HepG2 (cell line): ENCODE results near the gene HLA-F. TPM values are rescaled to one million over a fixed set of nuclear protein-coding genes. Genes with fewer than 3 reads are reported as not detected.

ENCODE experiments used
- BORCS8-MEF2B ChIP-seq: sonication (generic); formaldehyde crosslinking; IDR thresholded peaks from 2 replicates; pipeline ENCODE4 v1.8.0; 2022; ENCODE audit warnings: mild to moderate bottlenecking, missing genetic modification reagents
- CEBPG ChIP-seq: IDR thresholded peaks from 2 replicates; pipeline ENCODE4 v1.6.1; 2016
- CSRNP1 ChIP-seq: sonication (generic); formaldehyde crosslinking; IDR thresholded peaks from 2 replicates; pipeline ENCODE4 v1.8.1; 2023; ENCODE audit warnings: mild to moderate bottlenecking, missing genetic modification reagents
- HNF4G ChIP-seq, 2 experiments: sonication (generic) in 1 of 2; formaldehyde crosslinking in 1 of 2; IDR thresholded peaks; 2 replicates each; pipeline versions ENCODE4 v1.4.0 to v1.6.1; 2011 to 2020; ENCODE audit warnings: borderline replicate concordance in 2 of 2, low read depth in 2 of 2, mild to moderate bottlenecking in 2 of 2, low read length in 1 of 2, missing genetic modification reagents in 1 of 2, moderate library complexity in 1 of 2
- JUN ChIP-seq: sonication (generic); formaldehyde crosslinking; IDR thresholded peaks from 2 replicates; pipeline ENCODE4 v1.4.0; 2020; ENCODE audit warnings: mild to moderate bottlenecking, missing genetic modification reagents
- KMT2B ChIP-seq: IDR thresholded peaks from 2 replicates; pipeline ENCODE4 v1.6.1; 2016; ENCODE audit warnings: missing genetic modification reagents, missing compliant biosample characterization
- PHF21A ChIP-seq: sonication (generic); formaldehyde crosslinking; IDR thresholded peaks from 2 replicates; pipeline ENCODE4 v1.5.0; 2020; ENCODE audit warnings: mild to moderate bottlenecking, missing genetic modification reagents
- POLR2AphosphoS2 ChIP-seq: IDR thresholded peaks from 2 replicates; pipeline ENCODE4 v1.6.1; 2011; ENCODE audit warnings: low read depth, low read length, improper control_type of control experiment
- RBFOX2 ChIP-seq: fragments of 200-400 bp; formaldehyde crosslinking; IDR thresholded peaks from 2 replicates; pipeline ENCODE4 v1.6.1; 2017; ENCODE audit warnings: low read depth, mild to moderate bottlenecking, low read length
- RBM39 ChIP-seq: fragments of 200-400 bp; formaldehyde crosslinking; IDR thresholded peaks from one replicate; pipeline ENCODE4 v1.6.1; 2018; ENCODE audit warnings: antibody characterized with exemption, mild to moderate bottlenecking, low read depth, low read length; ENCODE audit not compliant: poor library complexity, severe bottlenecking
- SAFB2 ChIP-seq: sonication (generic); formaldehyde crosslinking; IDR thresholded peaks from 2 replicates; pipeline ENCODE4 v1.5.1; 2020; ENCODE audit warnings: missing genetic modification reagents, low read depth, mild to moderate bottlenecking, borderline replicate concordance
- SP1 ChIP-seq, 2 experiments: fragments of 450-650 bp in 1 of 2; sonication (generic) in 1 of 2; formaldehyde crosslinking in 1 of 2; IDR thresholded peaks; 2 replicates each; pipeline versions ENCODE4 v1.4.0 to v1.6.1; 2016 to 2020; ENCODE audit warnings: missing genetic modification reagents in 1 of 2
- TMF1 ChIP-seq: sonication (generic); formaldehyde crosslinking; IDR thresholded peaks from 2 replicates; pipeline ENCODE4 v1.8.1; 2022; ENCODE audit warnings: low read depth, missing genetic modification reagents
- ZBTB3 ChIP-seq: sonication (generic); formaldehyde crosslinking; IDR thresholded peaks from 2 replicates; pipeline ENCODE4 v1.4.0; 2020; ENCODE audit warnings: low read depth, mild to moderate bottlenecking, moderate library complexity, missing genetic modification reagents, borderline replicate concordance
- ZBTB34 ChIP-seq: sonication (generic); formaldehyde crosslinking; IDR thresholded peaks from 2 replicates; pipeline ENCODE4 v1.8.0; 2022; ENCODE audit warnings: mild to moderate bottlenecking, missing genetic modification reagents
- ZBTB38 ChIP-seq: sonication (generic); formaldehyde crosslinking; IDR thresholded peaks from 2 replicates; pipeline ENCODE4 v1.5.1; 2020; ENCODE audit warnings: mild to moderate bottlenecking, missing genetic modification reagents
- ZNF121 ChIP-seq: sonication (generic); formaldehyde crosslinking; IDR thresholded peaks from 2 replicates; pipeline ENCODE4 v1.5.0; 2020; ENCODE audit warnings: mild to moderate bottlenecking, missing genetic modification reagents
- ZNF451 ChIP-seq: sonication (generic); formaldehyde crosslinking; IDR thresholded peaks from 2 replicates; pipeline ENCODE4 v1.5.0; 2020; ENCODE audit warnings: mild to moderate bottlenecking, missing genetic modification reagents
- ZNF577 ChIP-seq: sonication (generic); formaldehyde crosslinking; IDR thresholded peaks from 2 replicates; pipeline ENCODE4 v1.4.0; 2020; ENCODE audit warnings: mild to moderate bottlenecking, low read depth, missing genetic modification reagents, borderline replicate concordance
- ZNF616 ChIP-seq: sonication (generic); formaldehyde crosslinking; IDR thresholded peaks from 2 replicates; pipeline ENCODE4 v1.5.0; 2020; ENCODE audit warnings: low read depth, mild to moderate bottlenecking, missing genetic modification reagents
- ZNF703 ChIP-seq: sonication (generic); formaldehyde crosslinking; IDR thresholded peaks from 2 replicates; pipeline ENCODE4 v1.5.1; 2020; ENCODE audit warnings: missing genetic modification reagents, mild to moderate bottlenecking, moderate library complexity, borderline replicate concordance
- ZNF737 ChIP-seq: sonication (generic); formaldehyde crosslinking; IDR thresholded peaks from 2 replicates; pipeline ENCODE4 v1.5.0; 2020; ENCODE audit warnings: missing genetic modification reagents, mild to moderate bottlenecking, borderline replicate concordance
- ZSCAN9 ChIP-seq: IDR thresholded peaks from 2 replicates; pipeline ENCODE4 v1.6.1; 2016; ENCODE audit warnings: borderline replicate concordance
- polyA plus RNA-seq, 8 experiments: library from polyadenylated mRNA; depleted of rRNA in 3 of 8; stranded (reverse) in 7 of 8; unstranded in 1 of 8; fragments of >200 nt; fragmentation: Illumina TruSeq in 4 of 8; extraction: Trizol in 4 of 8; gene quantifications; 2 replicates each; pipeline versions ENCODE4 v1.2.1 to v1.2.3, GENCODE V29; 2011 to 2016; ENCODE audit warnings: low read depth in 4 of 8, missing spikeins in 1 of 8, mixed read lengths in 1 of 8; ENCODE audit not compliant: insufficient read depth in 1 of 8
- total RNA-seq, 5 experiments: library from RNA; depleted of rRNA; stranded (reverse); fragments of >200 nt; fragmentation: Illumina TruSeq; extraction: Trizol; gene quantifications; 2 replicates each; pipeline ENCODE4 v1.2.3, GENCODE V29; 2016; ENCODE audit warnings: low read depth in 1 of 5

HLA-F gene
- total and polyA plus RNA-seq, 2 of the 13 experiments (the other 11 are each of a cell fraction or from before 2014, with no cell fraction given), result 6.0 to 6.1 TPM

GRCh38 chr6:29748391-29749307 is 25.4 kb downstream of the HLA-F start (continued):
- TF ChIP-seq ZNF737, result 0 out of 2 replicates have a peak, but pooled peaks have one; percentile 73
- 0 out of 2 replicates have a peak, but pooled peaks have one; percentile 22 for TF ChIP-seq RBFOX2
- TF ChIP-seq RBM39, result peak; percentile 40
- TF ChIP-seq BORCS8-MEF2B (CRISPR knock-in tag), result peak; percentile 50; the same call in 1 of the 2 replicates
- TF ChIP-seq ZNF577, result 0 out of 2 replicates have a peak, but pooled peaks have one; percentile 40
- peak; percentile 56 for TF ChIP-seq PHF21A (CRISPR knock-in tag)
- no peak for TF ChIP-seq HNF4G (IDR thresholded peaks at IDR 0.05; ENCODE audit: borderline replicate concordance, low read depth, low read length)
- TF ChIP-seq HNF4G (CRISPR knock-in tag; IDR thresholded peaks at IDR 0.05; ENCODE audit: borderline replicate concordance, low read depth), result peak; percentile 35; the same call in 1 of the 2 replicates
- TF ChIP-seq CEBPG (CRISPR knock-in tag), result no peak
- TF ChIP-seq JUN, result peak; percentile 57; the same call in 1 of the 2 replicates
- peak; percentile 96 for TF ChIP-seq CSRNP1 (CRISPR knock-in tag)
- TF ChIP-seq ZNF703 (CRISPR knock-in tag), result no peak
- 0 out of 2 replicates have a peak, but pooled peaks have one; percentile 13 for TF ChIP-seq ZNF451 (CRISPR knock-in tag)
- TF ChIP-seq SAFB2 (CRISPR knock-in tag), result peak; percentile 74; the same call in 1 of the 2 replicates
- 0 out of 2 replicates have a peak, but pooled peaks have one; percentile 37 for TF ChIP-seq ZNF616 (CRISPR knock-in tag)
- peak; percentile 77; the same call in 1 of the 2 replicates for TF ChIP-seq TMF1 (CRISPR knock-in tag)
- peak; percentile 55; the same call in 1 of the 2 replicates for TF ChIP-seq ZSCAN9 (CRISPR knock-in tag)
- TF ChIP-seq ZNF121 (CRISPR knock-in tag), result no peak
- TF ChIP-seq KMT2B (CRISPR knock-in tag), result peak; percentile 21; the same call in 1 of the 2 replicates
- no peak for TF ChIP-seq POLR2AphosphoS2
- TF ChIP-seq SP1 (IDR thresholded peaks at IDR 0.05), result no peak
- TF ChIP-seq SP1 (CRISPR knock-in tag; IDR thresholded peaks at IDR 0.05), result peak; percentile 86
- 0 out of 2 replicates have a peak, but pooled peaks have one; percentile 18 for TF ChIP-seq ZBTB34 (CRISPR knock-in tag)
- TF ChIP-seq ZBTB38 (CRISPR knock-in tag), result peak; percentile 12; the same call in 1 of the 2 replicates
- no peak for TF ChIP-seq ZBTB3
